ENCODE measurements around the gene ZNF566. TPM values are rescaled to one million over a fixed set of nuclear protein-coding genes. Genes with fewer than 3 reads are reported as not detected.

ZNF566 gene
- total RNA-seq, 1 donor from 2014 or later, result 13.2 TPM

DNA sequence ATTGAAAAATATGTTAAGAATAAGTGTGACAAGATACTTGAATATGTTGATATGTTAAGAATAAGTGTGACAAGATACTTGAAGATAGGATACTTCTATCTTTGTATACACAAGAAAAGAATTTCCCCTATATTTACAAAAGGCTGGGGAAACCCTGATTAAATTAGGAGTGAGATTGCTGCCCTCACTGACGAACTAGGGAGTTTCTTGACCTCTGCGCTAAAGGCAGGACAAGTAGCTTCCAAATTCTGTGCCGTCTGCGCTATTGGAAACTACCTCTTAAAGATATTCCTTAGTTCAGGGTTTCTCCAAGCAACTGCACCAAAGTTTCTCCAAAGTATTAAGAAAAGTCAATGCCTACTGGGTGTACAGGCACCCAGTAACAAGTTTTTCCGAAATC, 38.0 kb upstream of the ZNF566 start:
- Mint-ChIP-seq H3K4me1 (ENCODE audit: unreplicated experiment) (peaks cover 22% of the 10 kb centered on the region), H3K4me3 (ENCODE audit: unreplicated experiment) (peak overlapping the region; percentile 100), H3K9me3 (ENCODE audit: unreplicated experiment) (peaks cover 13% of the 10 kb centered on the region), H3K27ac (ENCODE audit: unreplicated experiment) (peak overlapping the region; percentile 100), H3K27me3 (ENCODE audit: unreplicated experiment) (no peaks in the 10 kb centered on the region), H3K36me3 (ENCODE audit: unreplicated experiment) (peaks cover 34% of the 10 kb centered on the region)
- no peak for DNase-seq (ENCODE audit: extremely low spot score, unreplicated experiment)
- no peak for TF ChIP-seq CTCF (IDR thresholded peaks at IDR 0.05)

DNA sequence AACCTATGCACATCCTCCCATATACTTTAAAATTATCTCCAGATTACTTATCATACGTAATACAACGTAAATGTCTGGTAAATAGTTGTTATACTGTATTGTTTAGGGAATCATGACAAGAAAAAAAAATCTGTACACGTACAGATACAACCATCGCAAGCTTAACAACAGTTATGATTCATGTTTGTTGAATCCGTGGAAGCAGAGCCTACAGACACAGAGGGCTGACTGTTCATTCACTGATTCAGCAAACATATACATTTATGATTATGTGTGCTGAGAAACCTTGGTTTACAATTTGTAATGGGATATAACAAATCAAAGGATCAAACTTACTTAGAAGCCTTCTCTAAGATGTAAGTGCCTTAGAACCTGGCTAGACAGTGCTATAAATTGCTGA, 37.2 kb upstream of the ZNF566 start:
- peaks cover 22% of the 10 kb centered on the region for H3K4me1 Mint-ChIP-seq (ENCODE audit: unreplicated experiment)
- DNase-seq (ENCODE audit: extremely low spot score, unreplicated experiment), result no peak
- H3K27me3 Mint-ChIP-seq (ENCODE audit: unreplicated experiment), result no peaks in the 10 kb centered on the region
- H3K4me3 Mint-ChIP-seq (ENCODE audit: unreplicated experiment), result peak overlapping the region; percentile 100
- H3K27ac Mint-ChIP-seq (ENCODE audit: unreplicated experiment), result peak overlapping the region; percentile 50
- H3K9me3 Mint-ChIP-seq (ENCODE audit: unreplicated experiment), result peaks cover 13% of the 10 kb centered on the region
- no peak for TF ChIP-seq CTCF (IDR thresholded peaks at IDR 0.05)
- H3K36me3 Mint-ChIP-seq (ENCODE audit: unreplicated experiment), result peaks cover 34% of the 10 kb centered on the region

DNA sequence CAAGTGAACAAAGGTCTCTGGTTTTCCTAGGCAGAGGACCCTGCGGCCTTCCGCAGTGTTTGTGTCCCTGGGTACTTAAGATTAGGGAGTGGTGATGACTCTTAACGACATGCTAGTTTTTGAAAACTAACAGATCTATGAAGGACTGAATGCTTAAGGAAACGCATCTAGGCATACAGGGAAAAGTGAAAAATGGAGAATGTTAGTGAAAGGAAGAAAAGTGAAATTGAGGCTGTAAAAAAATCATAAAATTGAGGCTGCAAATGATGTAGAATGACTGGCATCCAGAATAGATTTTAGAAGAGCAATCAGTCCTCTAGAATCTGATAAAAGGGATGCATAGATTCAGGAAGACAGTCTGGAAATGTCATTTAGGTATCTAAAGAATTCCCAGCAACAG, 35.3 kb upstream of the ZNF566 start:
- TF ChIP-seq CTCF (IDR thresholded peaks at IDR 0.05), result no peak
- Mint-ChIP-seq H3K4me3 (ENCODE audit: unreplicated experiment) (no peak overlapping the region), H3K9me3 (ENCODE audit: unreplicated experiment) (peaks cover 19% of the 10 kb centered on the region), H3K36me3 (ENCODE audit: unreplicated experiment) (peaks cover 44% of the 10 kb centered on the region), H3K27me3 (ENCODE audit: unreplicated experiment) (no peaks in the 10 kb centered on the region), H3K4me1 (ENCODE audit: unreplicated experiment) (peaks cover 22% of the 10 kb centered on the region), H3K27ac (ENCODE audit: unreplicated experiment) (no peak overlapping the region)
- no peak for DNase-seq (ENCODE audit: extremely low spot score, unreplicated experiment)

DNA sequence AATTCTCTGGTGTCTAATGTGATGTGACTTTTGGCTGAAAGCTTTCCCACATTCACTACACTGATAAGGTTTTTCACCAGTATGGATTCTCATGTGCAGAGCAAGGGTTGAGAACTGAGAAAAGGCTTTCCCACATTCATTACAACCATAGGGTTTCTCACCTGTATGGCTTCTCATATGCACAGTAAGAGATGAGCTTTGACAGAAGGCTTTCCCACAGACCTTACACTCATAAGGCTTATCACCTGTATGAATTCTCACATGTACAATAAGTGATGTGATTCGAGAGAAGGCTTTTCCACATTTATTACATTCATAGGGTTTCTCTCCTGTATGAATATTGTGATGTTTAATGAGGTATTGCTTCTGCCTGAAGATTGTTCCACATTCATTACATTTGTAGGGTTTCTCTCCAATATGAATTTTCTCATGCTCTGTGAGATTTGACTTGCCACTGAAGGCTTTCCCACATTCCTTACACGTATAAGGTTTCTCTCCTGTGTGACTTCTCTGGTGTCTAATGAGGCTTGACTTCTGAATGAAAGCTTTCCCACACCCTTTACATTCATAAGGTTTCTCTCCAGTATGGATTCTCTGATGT, 24.8 kb upstream of the ZNF566 start:
- DNase-seq (ENCODE audit: extremely low spot score, unreplicated experiment), result no peak

DNA sequence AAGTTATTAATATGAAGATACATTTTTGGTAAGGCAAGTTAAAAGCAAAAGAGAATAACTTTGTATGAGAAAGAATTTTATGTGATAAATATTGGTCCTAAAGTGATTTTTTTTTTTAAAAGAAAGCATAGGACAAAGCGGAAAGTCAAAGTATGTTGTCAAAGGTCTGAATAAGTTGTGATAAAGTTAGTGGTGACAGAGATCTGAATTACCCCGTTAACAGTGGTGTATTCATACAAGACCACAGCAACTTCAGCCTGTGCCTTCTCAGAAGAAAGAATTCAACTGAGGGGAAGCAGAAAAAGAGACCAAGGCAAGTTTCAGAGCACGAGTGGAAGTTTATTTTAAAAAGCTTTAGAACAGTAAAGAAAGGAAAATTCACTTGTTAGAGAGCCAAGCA, 19.0 kb upstream of the ZNF566 start:
- DNase-seq (ENCODE audit: extremely low spot score, unreplicated experiment), result no peak
- no peaks in the 10 kb centered on the region for H3K4me1 Mint-ChIP-seq (ENCODE audit: unreplicated experiment)
- H3K4me3 Mint-ChIP-seq (ENCODE audit: unreplicated experiment), result no peak overlapping the region
- no peaks in the 10 kb centered on the region for H3K27me3 Mint-ChIP-seq (ENCODE audit: unreplicated experiment)
- no peak for TF ChIP-seq CTCF (IDR thresholded peaks at IDR 0.05)
- H3K36me3 Mint-ChIP-seq (ENCODE audit: unreplicated experiment), result peaks cover 27% of the 10 kb centered on the region
- H3K27ac Mint-ChIP-seq (ENCODE audit: unreplicated experiment), result no peak overlapping the region
- H3K9me3 Mint-ChIP-seq (ENCODE audit: unreplicated experiment), result peaks cover 27% of the 10 kb centered on the region

More for the DNA sequence above, 24.8 kb upstream of the ZNF566 start:
- no peak overlapping the region for H3K4me3 Mint-ChIP-seq (ENCODE audit: unreplicated experiment)
- no peak for TF ChIP-seq CTCF (IDR thresholded peaks at IDR 0.05)
- H3K4me1 Mint-ChIP-seq (ENCODE audit: unreplicated experiment), result no peaks in the 10 kb centered on the region
- H3K27me3 Mint-ChIP-seq (ENCODE audit: unreplicated experiment), result no peaks in the 10 kb centered on the region
- H3K9me3 Mint-ChIP-seq (ENCODE audit: unreplicated experiment), result peaks cover 49% of the 10 kb centered on the region
- no peak overlapping the region for H3K27ac Mint-ChIP-seq (ENCODE audit: unreplicated experiment)
- H3K36me3 Mint-ChIP-seq (ENCODE audit: unreplicated experiment), result peaks cover 77% of the 10 kb centered on the region

Data from osteocyte (in vitro differentiated cells).